ENCODE results near the gene PREX1. TPM values are rescaled to one million over a fixed set of nuclear protein-coding genes. Genes with fewer than 3 reads are reported as not detected.
"Not testable (repeated sequence)": the region's sequence is repeated elsewhere in the genome, so short reads cannot be mapped to it uniquely, and the experiment has no call there.

Gene PREX1
- total RNA-seq, 4 donors from 2014 or later = 9.9 to 150 (median 18.4) TPM

GRCh38 chr20:48599106-48599747 is 228.6 kb downstream of the PREX1 start:
- Histone ChIP-seq H3K9me3 (no peaks in the 10 kb centered on the region), H3K27ac (no peak overlapping the region), H3K4me1 (no peaks in the 10 kb centered on the region), H3K4me3 (no peak overlapping the region), H3K36me3 (no peaks in the 10 kb centered on the region), H3K27me3 (no peaks in the 10 kb centered on the region)
- DNase-seq = peak in 2 of 3 donors; percentile 22 to 25
- no peak for TF ChIP-seq POLR2A (IDR thresholded peaks at IDR 0.05)
- TF ChIP-seq, protein P1, sequence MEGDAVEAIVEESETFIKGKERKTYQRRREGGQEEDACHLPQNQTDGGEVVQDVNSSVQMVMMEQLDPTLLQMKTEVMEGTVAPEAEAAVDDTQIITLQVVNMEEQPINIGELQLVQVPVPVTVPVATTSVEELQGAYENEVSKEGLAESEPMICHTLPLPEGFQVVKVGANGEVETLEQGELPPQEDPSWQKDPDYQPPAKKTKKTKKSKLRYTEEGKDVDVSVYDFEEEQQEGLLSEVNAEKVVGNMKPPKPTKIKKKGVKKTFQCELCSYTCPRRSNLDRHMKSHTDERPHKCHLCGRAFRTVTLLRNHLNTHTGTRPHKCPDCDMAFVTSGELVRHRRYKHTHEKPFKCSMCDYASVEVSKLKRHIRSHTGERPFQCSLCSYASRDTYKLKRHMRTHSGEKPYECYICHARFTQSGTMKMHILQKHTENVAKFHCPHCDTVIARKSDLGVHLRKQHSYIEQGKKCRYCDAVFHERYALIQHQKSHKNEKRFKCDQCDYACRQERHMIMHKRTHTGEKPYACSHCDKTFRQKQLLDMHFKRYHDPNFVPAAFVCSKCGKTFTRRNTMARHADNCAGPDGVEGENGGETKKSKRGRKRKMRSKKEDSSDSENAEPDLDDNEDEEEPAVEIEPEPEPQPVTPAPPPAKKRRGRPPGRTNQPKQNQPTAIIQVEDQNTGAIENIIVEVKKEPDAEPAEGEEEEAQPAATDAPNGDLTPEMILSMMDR (IDR thresholded peaks at IDR 0.05) = no peak

DNA sequence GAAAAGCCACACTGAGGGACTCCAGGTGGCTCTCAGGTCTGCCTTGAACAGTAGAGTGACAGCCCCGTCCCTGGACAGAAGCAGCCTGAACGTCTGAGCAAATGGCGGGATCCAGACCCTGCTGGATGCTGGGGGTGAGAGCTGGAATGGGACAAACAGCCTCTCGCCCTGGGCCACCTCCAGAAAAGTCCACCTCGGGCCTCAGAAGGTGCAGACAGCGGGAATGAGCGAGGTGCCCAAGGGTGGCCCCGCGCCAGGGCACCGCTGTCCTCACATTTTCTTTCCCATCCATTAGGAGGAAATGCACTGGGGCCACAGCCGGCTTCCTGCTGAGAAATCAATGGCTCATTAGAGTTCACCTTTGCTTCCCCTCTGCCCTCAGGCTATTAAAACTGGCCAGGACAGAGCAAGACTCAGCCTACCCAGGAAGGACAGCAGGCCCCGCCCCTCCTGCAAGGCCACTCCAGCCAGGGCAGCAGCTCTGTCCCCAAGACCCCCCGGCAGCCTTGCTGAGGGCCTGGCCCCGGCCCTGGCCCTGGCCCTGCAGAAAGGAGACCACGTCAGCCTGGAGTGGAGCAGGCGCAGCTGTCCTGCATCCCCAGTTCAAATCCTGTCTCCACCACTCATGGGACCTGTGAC is 229.4 kb downstream of the PREX1 start:
- H3K27ac ChIP-seq, H3K36me3 ChIP-seq, H3K9me3 ChIP-seq, H3K4me1 ChIP-seq, H3K27me3 ChIP-seq, H3K4me3 ChIP-seq: not testable (repeated sequence)
- DNase-seq = peak in 1 of 3 donors; percentile 20

GRCh38 chr20:48597521-48598302 is 230.1 kb downstream of the PREX1 start:
- TF ChIP-seq, protein P1 (IDR thresholded peaks at IDR 0.05) = no peak
- TF ChIP-seq POLR2A (IDR thresholded peaks at IDR 0.05) = no peak
- Histone ChIP-seq H3K27ac (no peak overlapping the region), H3K4me1 (no peaks in the 10 kb centered on the region), H3K36me3 (no peaks in the 10 kb centered on the region), H3K4me3 (no peak overlapping the region), H3K27me3 (no peaks in the 10 kb centered on the region), H3K9me3 (no peaks in the 10 kb centered on the region)
- peak in 2 of 3 donors; percentile 32 to 40 for DNase-seq

DNA sequence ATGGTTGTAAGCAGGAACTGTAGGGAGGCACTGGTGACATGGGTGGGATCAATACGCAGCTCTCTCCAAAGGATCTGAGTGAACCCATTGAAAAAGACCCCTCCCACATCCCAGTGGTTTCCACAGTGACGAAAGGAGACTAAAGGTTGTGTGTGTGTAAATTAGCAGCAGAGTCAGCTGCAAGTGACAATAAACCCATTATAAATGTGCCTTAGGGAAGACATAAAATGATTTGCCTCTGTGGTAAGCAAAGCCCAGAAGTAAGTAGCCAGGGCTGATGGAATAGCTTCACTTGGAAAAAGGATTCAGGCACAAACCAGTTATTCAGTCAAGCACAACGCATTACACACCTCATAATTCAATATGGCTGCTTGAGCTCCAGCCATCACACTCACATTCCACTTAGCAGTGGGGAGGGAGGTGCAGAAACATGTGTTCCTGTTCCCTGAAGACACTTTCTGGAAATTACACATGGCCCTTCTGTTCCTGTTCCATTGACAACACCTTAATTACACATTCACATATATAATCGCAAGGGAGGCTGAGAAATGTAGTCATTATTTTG is 231.4 kb downstream of the PREX1 start:
- no peaks in the 10 kb centered on the region for H3K36me3 ChIP-seq
- no peaks in the 10 kb centered on the region for H3K4me1 ChIP-seq
- no peak for DNase-seq
- no peak overlapping the region for H3K4me3 ChIP-seq
- no peak overlapping the region for H3K27ac ChIP-seq
- H3K9me3 ChIP-seq = no peaks in the 10 kb centered on the region
- H3K27me3 ChIP-seq = no peaks in the 10 kb centered on the region
- TF ChIP-seq, protein P1 (IDR thresholded peaks at IDR 0.05) = no peak

DNA sequence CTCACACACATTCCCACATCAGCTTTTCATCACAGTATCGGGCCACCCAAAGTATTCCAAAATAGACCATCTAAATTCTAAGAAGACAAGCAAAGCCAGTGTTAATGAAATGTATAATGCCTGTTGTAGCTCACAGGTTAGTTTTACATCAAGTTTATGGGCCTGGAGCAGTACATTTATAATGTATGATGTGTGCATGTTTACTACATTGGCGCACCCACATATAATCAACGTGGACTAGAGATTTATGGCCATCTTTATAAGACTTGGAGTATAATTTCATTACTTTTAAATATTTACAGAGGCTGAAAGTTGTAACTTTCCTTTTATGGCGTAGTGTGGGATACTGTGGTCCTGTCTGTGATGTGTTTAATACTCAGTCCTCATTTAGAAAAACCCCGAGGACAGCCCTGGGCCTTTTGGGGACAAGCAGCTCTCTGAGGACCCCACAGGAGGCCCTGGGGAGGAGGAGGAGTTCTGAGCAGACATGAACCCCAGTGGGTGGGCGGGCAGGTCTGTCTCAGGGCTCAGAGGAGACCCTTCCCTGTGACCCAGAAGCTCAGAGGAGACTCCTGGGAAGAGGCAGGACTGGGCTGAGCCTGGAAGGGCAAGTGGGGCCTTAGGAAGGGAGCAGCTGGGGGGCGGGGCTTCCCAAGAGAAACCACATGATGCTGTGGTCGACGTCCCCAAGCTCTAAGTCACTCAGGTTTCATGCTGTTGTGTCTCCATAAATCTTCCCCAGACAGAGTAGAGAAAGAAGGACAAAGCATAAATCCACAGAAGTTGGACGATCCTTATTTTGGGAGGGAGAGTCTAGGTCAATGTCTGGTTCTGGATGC is 232.1 kb downstream of the PREX1 start:
- TF ChIP-seq POLR2A (IDR thresholded peaks at IDR 0.05) = no peak
- TF ChIP-seq, protein P1 (IDR thresholded peaks at IDR 0.05) = no peak
- DNase-seq = peak in 2 of 3 donors; percentile 12 to 33
- Histone ChIP-seq H3K9me3 (no peaks in the 10 kb centered on the region), H3K4me3 (no peak overlapping the region), H3K27ac (no peak overlapping the region), H3K4me1 (no peaks in the 10 kb centered on the region), H3K27me3 (no peaks in the 10 kb centered on the region), H3K36me3 (no peaks in the 10 kb centered on the region)
